ENCODE results near the gene H2AZ1.

H2AZ1 gene

GRCh38 chr4:99960648-99961047, 10.6 kb upstream of the H2AZ1 start:
- no peak for TF ChIP-seq FOXP2 (optimal IDR thresholded peaks at IDR 0.05; ENCODE audit: borderline replicate concordance, extremely low read depth, extremely low read length, insufficient read depth)

GRCh38 chr4:99950913-99951254, 809 bp upstream of the H2AZ1 start:
- TF ChIP-seq SIN3A (IDR thresholded peaks at IDR 0.05; ENCODE audit: borderline replicate concordance, insufficient read depth, low read length) (no peak), FOXP2 (optimal IDR thresholded peaks at IDR 0.05; ENCODE audit: borderline replicate concordance, extremely low read depth, extremely low read length, insufficient read depth) (no peak)

- TF ChIP-seq FOXP2 (optimal IDR thresholded peaks at IDR 0.05; ENCODE audit: borderline replicate concordance, extremely low read depth, extremely low read length, insufficient read depth) = no peak
- TF ChIP-seq TAF1 (IDR thresholded peaks at IDR 0.05; ENCODE audit: borderline replicate concordance, insufficient read depth, low read length) = 0 out of 2 replicates have a peak, but pooled peaks have one; percentile 31
- TF ChIP-seq REST (IDR thresholded peaks at IDR 0.05; ENCODE audit: insufficient read depth in 1 of 2, low read depth in 2 of 2, low read length in 2 of 2) = no peak
- TF ChIP-seq POLR2AphosphoS5 (IDR thresholded peaks at IDR 0.05; ENCODE audit: low read depth, low read length) = 0 out of 2 replicates have a peak, but pooled peaks have one; percentile 56
- peak; percentile 43; the same call in 1 of the 2 replicates for TF ChIP-seq SIN3A (IDR thresholded peaks at IDR 0.05; ENCODE audit: borderline replicate concordance, insufficient read depth, low read length)
Observed at GRCh38 chr4:99949034-99949998, 759 bp downstream of the H2AZ1 start.

GRCh38 chr4:99947608-99948007, 2.5 kb downstream of the H2AZ1 start:
- TF ChIP-seq FOXP2 (optimal IDR thresholded peaks at IDR 0.05; ENCODE audit: borderline replicate concordance, extremely low read depth, extremely low read length, insufficient read depth) (no peak), REST (IDR thresholded peaks at IDR 0.05; ENCODE audit: insufficient read depth in 1 of 2, low read depth in 2 of 2, low read length in 2 of 2) (no peak), TAF1 (IDR thresholded peaks at IDR 0.05; ENCODE audit: borderline replicate concordance, insufficient read depth, low read length) (no peak), POLR2AphosphoS5 (IDR thresholded peaks at IDR 0.05; ENCODE audit: low read depth, low read length) (no peak), SIN3A (IDR thresholded peaks at IDR 0.05; ENCODE audit: borderline replicate concordance, insufficient read depth, low read length) (no peak)

GRCh38 chr4:99947190-99947578, 2.9 kb downstream of the H2AZ1 start:
- TF ChIP-seq SIN3A (IDR thresholded peaks at IDR 0.05; ENCODE audit: borderline replicate concordance, insufficient read depth, low read length) (no peak), FOXP2 (optimal IDR thresholded peaks at IDR 0.05; ENCODE audit: borderline replicate concordance, extremely low read depth, extremely low read length, insufficient read depth) (no peak), REST (IDR thresholded peaks at IDR 0.05; ENCODE audit: insufficient read depth in 1 of 2, low read depth in 2 of 2, low read length in 2 of 2) (no peak), TAF1 (IDR thresholded peaks at IDR 0.05; ENCODE audit: borderline replicate concordance, insufficient read depth, low read length) (no peak), POLR2AphosphoS5 (IDR thresholded peaks at IDR 0.05; ENCODE audit: low read depth, low read length) (peak; percentile 68)
